HepG2 (cell line): ENCODE data around the gene RPUSD4. TPM values are rescaled to one million over a fixed set of nuclear protein-coding genes. Genes with fewer than 3 reads are reported as not detected.

ENCODE experiments used
- BORCS8-MEF2B ChIP-seq: sonication (generic); formaldehyde crosslinking; IDR thresholded peaks from 2 replicates; pipeline ENCODE4 v1.8.0; 2022; ENCODE audit warnings: mild to moderate bottlenecking, missing genetic modification reagents
- BRCA1 ChIP-seq: sonication (generic); formaldehyde crosslinking; IDR thresholded peaks from 2 replicates; pipeline ENCODE4 v1.4.0; 2020; ENCODE audit warnings: missing genetic modification reagents
- CHD4 ChIP-seq: fragments of 200-600 bp; sonication (generic); IDR thresholded peaks from 2 replicates; pipeline ENCODE4 v1.7.0; 2017; ENCODE audit warnings: mild to moderate bottlenecking, low read length, borderline replicate concordance
- ELF4 ChIP-seq: sonication (generic); formaldehyde crosslinking; IDR thresholded peaks from 2 replicates; pipeline ENCODE4 v1.5.0; 2020; ENCODE audit warnings: missing genetic modification reagents, mild to moderate bottlenecking, moderate library complexity, borderline replicate concordance
- HES4 ChIP-seq: sonication (generic); formaldehyde crosslinking; IDR thresholded peaks from 2 replicates; pipeline ENCODE4 v1.9.0; 2021; ENCODE audit warnings: mild to moderate bottlenecking, missing genetic modification reagents, borderline replicate concordance
- KLF13 ChIP-seq: sonication (generic); formaldehyde crosslinking; IDR thresholded peaks from 2 replicates; pipeline ENCODE4 v1.4.0; 2020; ENCODE audit warnings: mild to moderate bottlenecking, missing genetic modification reagents
- NFATC3 ChIP-seq: sonication (generic); formaldehyde crosslinking; IDR thresholded peaks from 2 replicates; pipeline ENCODE4 v1.5.1; 2020; ENCODE audit warnings: mild to moderate bottlenecking, missing genetic modification reagents
- NFKBIZ ChIP-seq: IDR thresholded peaks from 2 replicates; pipeline ENCODE4 v1.6.1; 2018; ENCODE audit warnings: missing genetic modification reagents, missing compliant biosample characterization
- PBX2 ChIP-seq: IDR thresholded peaks from 2 replicates; pipeline ENCODE4 v1.6.1; 2016; ENCODE audit warnings: control low read depth
- POLR2A ChIP-seq, 2 experiments: IDR thresholded peaks; 2 replicates each; pipeline ENCODE4 v1.6.1; 2011; ENCODE audit warnings: low read depth in 2 of 2, low read length in 2 of 2, mild to moderate bottlenecking in 1 of 2, moderate library complexity in 1 of 2; ENCODE audit not compliant: insufficient read depth in 1 of 2
- RCOR2 ChIP-seq: IDR thresholded peaks from 2 replicates; pipeline ENCODE4 v1.6.1; 2016; ENCODE audit warnings: missing biosample characterization, missing genetic modification reagents
- RFX5 ChIP-seq: IDR thresholded peaks from 2 replicates; pipeline ENCODE4 v1.6.1; 2011; ENCODE audit warnings: low read depth, low read length, improper control_type of control experiment
- SP140L ChIP-seq: sonication (generic); formaldehyde crosslinking; IDR thresholded peaks from 2 replicates; pipeline ENCODE4 v1.4.0; 2020; ENCODE audit warnings: missing genetic modification reagents, borderline replicate concordance
- SP5 ChIP-seq: IDR thresholded peaks from 2 replicates; pipeline ENCODE4 v1.6.1; 2016; ENCODE audit warnings: low read depth, borderline replicate concordance
- ZBTB2 ChIP-seq: sonication (generic); formaldehyde crosslinking; IDR thresholded peaks from 2 replicates; pipeline ENCODE4 v1.8.0; 2022; ENCODE audit warnings: low read depth, missing genetic modification reagents
- ZBTB38 ChIP-seq: sonication (generic); formaldehyde crosslinking; IDR thresholded peaks from 2 replicates; pipeline ENCODE4 v1.5.1; 2020; ENCODE audit warnings: mild to moderate bottlenecking, missing genetic modification reagents
- ZBTB7B ChIP-seq: sonication (generic); formaldehyde crosslinking; IDR thresholded peaks from 2 replicates; pipeline ENCODE4 v1.4.0; 2020; ENCODE audit warnings: missing genetic modification reagents
- ZNF292 ChIP-seq: sonication (generic); formaldehyde crosslinking; IDR thresholded peaks from 2 replicates; pipeline ENCODE4 v1.8.1; 2022; ENCODE audit warnings: mild to moderate bottlenecking, low read depth, missing genetic modification reagents, borderline replicate concordance
- ZNF33A ChIP-seq: sonication (generic); formaldehyde crosslinking; IDR thresholded peaks from 2 replicates; pipeline ENCODE4 v1.5.1; 2020; ENCODE audit warnings: missing genetic modification reagents, mild to moderate bottlenecking, moderate library complexity, borderline replicate concordance
- ZNF382 ChIP-seq: sonication (generic); formaldehyde crosslinking; IDR thresholded peaks from 2 replicates; pipeline ENCODE4 v1.5.0; 2020; ENCODE audit warnings: missing genetic modification reagents, mild to moderate bottlenecking, borderline replicate concordance
- ZNF546 ChIP-seq: sonication (generic); formaldehyde crosslinking; conservative IDR thresholded peaks from 2 replicates; pipeline ENCODE4 v1.8.1; 2023; ENCODE audit warnings: mild to moderate bottlenecking, missing genetic modification reagents
- ZNF616 ChIP-seq: sonication (generic); formaldehyde crosslinking; IDR thresholded peaks from 2 replicates; pipeline ENCODE4 v1.5.0; 2020; ENCODE audit warnings: low read depth, mild to moderate bottlenecking, missing genetic modification reagents
- ZNF703 ChIP-seq: sonication (generic); formaldehyde crosslinking; IDR thresholded peaks from 2 replicates; pipeline ENCODE4 v1.5.1; 2020; ENCODE audit warnings: missing genetic modification reagents, mild to moderate bottlenecking, moderate library complexity, borderline replicate concordance
- ZNF777 ChIP-seq: sonication (generic); formaldehyde crosslinking; IDR thresholded peaks from 2 replicates; pipeline ENCODE4 v1.4.0; 2020; ENCODE audit warnings: missing genetic modification reagents
- ZNF780A ChIP-seq: sonication (generic); formaldehyde crosslinking; IDR thresholded peaks from 2 replicates; pipeline ENCODE4 v1.8.0; 2022; ENCODE audit warnings: mild to moderate bottlenecking, missing genetic modification reagents, moderate library complexity
- polyA plus RNA-seq, 8 experiments: library from polyadenylated mRNA; depleted of rRNA in 3 of 8; stranded (reverse) in 7 of 8; unstranded in 1 of 8; fragments of >200 nt; fragmentation: Illumina TruSeq in 4 of 8; extraction: Trizol in 4 of 8; gene quantifications; 2 replicates each; pipeline versions ENCODE4 v1.2.1 to v1.2.3, GENCODE V29; 2011 to 2016; ENCODE audit warnings: low read depth in 4 of 8, missing spikeins in 1 of 8, mixed read lengths in 1 of 8; ENCODE audit not compliant: insufficient read depth in 1 of 8
- total RNA-seq, 5 experiments: library from RNA; depleted of rRNA; stranded (reverse); fragments of >200 nt; fragmentation: Illumina TruSeq; extraction: Trizol; gene quantifications; 2 replicates each; pipeline ENCODE4 v1.2.3, GENCODE V29; 2016; ENCODE audit warnings: low read depth in 1 of 5
- TF ChIP-seq, protein P1 (sequence below): sonication (generic); formaldehyde crosslinking; IDR thresholded peaks from 2 replicates; pipeline ENCODE4 v1.4.0; 2020; ENCODE audit warnings: mild to moderate bottlenecking, missing genetic modification reagents

The RPUSD4 gene
- total and polyA plus RNA-seq, 2 of the 13 experiments (the other 11 are each of a cell fraction or from before 2014, with no cell fraction given): 45.0 to 52.9 TPM

- TF ChIP-seq, protein P1, sequence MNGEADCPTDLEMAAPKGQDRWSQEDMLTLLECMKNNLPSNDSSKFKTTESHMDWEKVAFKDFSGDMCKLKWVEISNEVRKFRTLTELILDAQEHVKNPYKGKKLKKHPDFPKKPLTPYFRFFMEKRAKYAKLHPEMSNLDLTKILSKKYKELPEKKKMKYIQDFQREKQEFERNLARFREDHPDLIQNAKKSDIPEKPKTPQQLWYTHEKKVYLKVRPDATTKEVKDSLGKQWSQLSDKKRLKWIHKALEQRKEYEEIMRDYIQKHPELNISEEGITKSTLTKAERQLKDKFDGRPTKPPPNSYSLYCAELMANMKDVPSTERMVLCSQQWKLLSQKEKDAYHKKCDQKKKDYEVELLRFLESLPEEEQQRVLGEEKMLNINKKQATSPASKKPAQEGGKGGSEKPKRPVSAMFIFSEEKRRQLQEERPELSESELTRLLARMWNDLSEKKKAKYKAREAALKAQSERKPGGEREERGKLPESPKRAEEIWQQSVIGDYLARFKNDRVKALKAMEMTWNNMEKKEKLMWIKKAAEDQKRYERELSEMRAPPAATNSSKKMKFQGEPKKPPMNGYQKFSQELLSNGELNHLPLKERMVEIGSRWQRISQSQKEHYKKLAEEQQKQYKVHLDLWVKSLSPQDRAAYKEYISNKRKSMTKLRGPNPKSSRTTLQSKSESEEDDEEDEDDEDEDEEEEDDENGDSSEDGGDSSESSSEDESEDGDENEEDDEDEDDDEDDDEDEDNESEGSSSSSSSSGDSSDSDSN: peak; percentile 51; the same call in 1 of the 2 replicates
- TF ChIP-seq CHD4 (no peak), ZBTB2 (no peak), ZNF33A (no peak), ZNF777 (CRISPR knock-in tag) (peak; percentile 96), ZNF292 (CRISPR knock-in tag) (no peak), KLF13 (CRISPR knock-in tag) (no peak), PBX2 (CRISPR knock-in tag) (no peak), POLR2A (IDR thresholded peaks at IDR 0.05; ENCODE audit: insufficient read depth in 1 of 2, low read depth in 2 of 2, low read length in 2 of 2) (no peak), ZNF382 (CRISPR knock-in tag) (no peak), RFX5 (no peak), ZNF703 (CRISPR knock-in tag) (no peak), ZNF546 (0 out of 2 replicates have a peak, but pooled peaks have one; percentile 50), ELF4 (CRISPR knock-in tag) (no peak), NFKBIZ (CRISPR knock-in tag) (no peak), BRCA1 (CRISPR knock-in tag) (no peak), ZBTB7B (CRISPR knock-in tag) (no peak), HES4 (CRISPR knock-in tag) (no peak), SP5 (peak; percentile 92), ZBTB38 (CRISPR knock-in tag) (peak; percentile 87), NFATC3 (CRISPR knock-in tag) (no peak), ZNF780A (CRISPR knock-in tag) (no peak), RCOR2 (0 out of 2 replicates have a peak, but pooled peaks have one; percentile 23), BORCS8-MEF2B (CRISPR knock-in tag) (peak; percentile 42; the same call in 1 of the 2 replicates), ZNF616 (CRISPR knock-in tag) (no peak), SP140L (CRISPR knock-in tag) (no peak)
These were observed 26.0 kb downstream of the RPUSD4 start (continued) for GRCh38 chr11:126185259-126186024.
